Upper lobe of right lung (tissue), 1 donor: ENCODE data around the gene GLT8D2. TPM values are rescaled to one million over a fixed set of nuclear protein-coding genes. Genes with fewer than 3 reads are reported as not detected.

Experiments used
- ATAC-seq: fragments of 200-7000 bp; cut with Tn5 transposase; one replicate; pipeline ENCODE4 v1.9.1; 2020; ENCODE audit warnings: mild to moderate bottlenecking, moderate library complexity
- DNase-seq: peaks from one replicate; pipeline ENCODE4 v3.0.0-alpha.2; 2020
- H3K27ac ChIP-seq: fragments of 200-600 bp; one replicate; pipeline ENCODE4 v1.8.0; 2022
- H3K27me3 ChIP-seq: fragments of 200-600 bp; one replicate; pipeline ENCODE4 v1.8.0; 2022; ENCODE audit warnings: mild to moderate bottlenecking
- H3K36me3 ChIP-seq: fragments of 200-600 bp; one replicate; pipeline ENCODE4 v1.8.0; 2022
- H3K4me1 ChIP-seq: fragments of 200-600 bp; one replicate; pipeline ENCODE4 v1.8.0; 2022
- H3K4me3 ChIP-seq: fragments of 200-600 bp; one replicate; pipeline ENCODE4 v1.8.0; 2022; ENCODE audit warnings: mild to moderate bottlenecking
- H3K9me3 ChIP-seq: fragments of 200-600 bp; one replicate; pipeline ENCODE4 v1.8.0; 2022
- CTCF ChIP-seq: fragments of 200-600 bp; IDR thresholded peaks from one replicate; pipeline ENCODE4 v1.8.0; 2022; ENCODE audit warnings: antibody characterized with exemption
- intact Hi-C: fragments of 100-400 bp; cut with DNase I; formaldehyde crosslinking; loops from one replicate; pipeline ENCODE4 v1.11.0; 2022
- total RNA-seq: library from RNA; stranded (reverse); fragmentation: NEBNext Ultra II Directional; extraction: Animal tissue kit (Norgen Biotek cat#: 25700); gene quantifications from one replicate; pipeline ENCODE4 v1.2.1, GENCODE V29; 2021
- donor health status: DM: no; HTN: yes; CAD: no; lungs with severe emphysema.

GLT8D2 gene
- total RNA-seq, 1 donor from 2014 or later, result 9.1 TPM

- H3K4me3 ChIP-seq, result no peak overlapping the region
- H3K27ac ChIP-seq, result no peak overlapping the region
- H3K4me1 ChIP-seq, result no peaks in the 10 kb centered on the region
- peaks cover 5% of the 10 kb centered on the region for H3K27me3 ChIP-seq
- DNase-seq, result no peak
- intact Hi-C loops, result no loop called here
- H3K36me3 ChIP-seq, result no peaks in the 10 kb centered on the region
- no peak for ATAC-seq
- no peak for TF ChIP-seq CTCF
- no peaks in the 10 kb centered on the region for H3K9me3 ChIP-seq
Observed at GRCh38 chr12:103998976-103999375, 51.0 kb downstream of the GLT8D2 start.

GRCh38 chr12:103997286-103997900 lies 52.6 kb downstream of the GLT8D2 start:
- intact Hi-C loops, result no loop called here
- Histone ChIP-seq H3K9me3 (no peaks in the 10 kb centered on the region), H3K4me3 (no peak overlapping the region), H3K4me1 (no peaks in the 10 kb centered on the region), H3K27ac (no peak overlapping the region), H3K27me3 (peaks cover 5% of the 10 kb centered on the region), H3K36me3 (no peaks in the 10 kb centered on the region)
- no peak for DNase-seq
- no peak for ATAC-seq
- TF ChIP-seq CTCF, result no peak

- H3K36me3 ChIP-seq, result no peaks in the 10 kb centered on the region
- H3K27ac ChIP-seq, result no peak overlapping the region
- DNase-seq (no peak), ATAC-seq (no peak)
- intact Hi-C loops, result no loop called here
- TF ChIP-seq CTCF, result no peak
- no peaks in the 10 kb centered on the region for H3K4me1 ChIP-seq
- H3K9me3 ChIP-seq, result no peaks in the 10 kb centered on the region
- no peak overlapping the region for H3K4me3 ChIP-seq
- H3K27me3 ChIP-seq, result peaks cover 5% of the 10 kb centered on the region
Observed at GRCh38 chr12:103996595-103996994, 53.4 kb downstream of the GLT8D2 start.

- no peak for ATAC-seq
- TF ChIP-seq CTCF, result no peak
- Histone ChIP-seq H3K36me3 (peaks cover 13% of the 10 kb centered on the region), H3K9me3 (no peaks in the 10 kb centered on the region), H3K4me1 (no peaks in the 10 kb centered on the region), H3K27me3 (no peaks in the 10 kb centered on the region), H3K4me3 (no peak overlapping the region), H3K27ac (no peak overlapping the region)
- intact Hi-C loops, result no loop called here
- DNase-seq, result no peak
Observed at GRCh38 chr12:103994235-103994634, 55.8 kb downstream of the GLT8D2 start.

GRCh38 chr12:103986829-103987228 lies 63.2 kb downstream of the GLT8D2 start:
- H3K27ac ChIP-seq, result no peak overlapping the region
- peaks cover 80% of the 10 kb centered on the region for H3K36me3 ChIP-seq

More at GRCh38 chr12:103986829-103987228, 63.2 kb downstream of the GLT8D2 start:
- H3K4me1 ChIP-seq, result no peaks in the 10 kb centered on the region
- no peak for TF ChIP-seq CTCF
- no peaks in the 10 kb centered on the region for H3K9me3 ChIP-seq
- ATAC-seq (no peak), DNase-seq (no peak)
- intact Hi-C loops, result no loop called here
- H3K4me3 ChIP-seq, result no peak overlapping the region
- H3K27me3 ChIP-seq, result no peaks in the 10 kb centered on the region
